Spinal cord (tissue), 10 donors: Measurements from ENCODE around the gene NAV2. TPM values are rescaled to one million over a fixed set of nuclear protein-coding genes. Genes with fewer than 3 reads are reported as not detected.

Experiments used
- DNase-seq, 6 donors: peaks; one replicate each; pipeline versions ENCODE4 v3.0.0 to v3.0.0-alpha.2; 2013 to 2015; ENCODE audit warnings: low spot score in 6 of 6, low read depth in 4 of 6
- H3K27ac ChIP-seq: one replicate; pipeline ENCODE4 v1.5.1; 2013; ENCODE audit warnings: low read depth, low read length, control low read depth
- H3K27me3 ChIP-seq: one replicate; pipeline ENCODE4 v1.6.1; 2013; ENCODE audit warnings: low read length; ENCODE audit not compliant: control insufficient read depth, insufficient read depth
- H3K36me3 ChIP-seq: one replicate; pipeline ENCODE4 v1.6.1; 2013; ENCODE audit warnings: low read length; ENCODE audit not compliant: control insufficient read depth, insufficient read depth
- H3K4me1 ChIP-seq: one replicate; pipeline ENCODE4 v1.6.1; 2013; ENCODE audit warnings: low read length; ENCODE audit not compliant: control insufficient read depth, insufficient read depth
- H3K4me3 ChIP-seq: one replicate; pipeline ENCODE4 v1.5.1; 2013; ENCODE audit warnings: low read depth, low read length, control low read depth
- H3K9me3 ChIP-seq: one replicate; pipeline ENCODE4 v1.6.1; 2013; ENCODE audit warnings: low read length; ENCODE audit not compliant: control insufficient read depth, insufficient read depth
- WGBS: methylation state at CpG from one replicate; pipeline ENCODE4 v1.1.5; 2013; ENCODE audit warnings: missing lambda C conversion rate; ENCODE audit not compliant: insufficient coverage; 5-methylcytosine and 5-hydroxymethylcytosine counted together
- polyA plus RNA-seq, 2 donors: library from polyadenylated mRNA; unstranded; fragments of 120-200 nt; gene quantifications; one replicate each; pipeline ENCODE4 v1.2.1, GENCODE V29; 2013; ENCODE audit not compliant: insufficient read length in 2 of 2
- total RNA-seq, 2 donors: library from RNA; depleted of rRNA in 1 of 2; stranded (reverse); fragments of 120-200 nt in 1 of 2; fragments of >200 nt in 1 of 2; gene quantifications; one replicate each; pipeline versions ENCODE4 v1.2.3 to v1.2.4, GENCODE V29; 2013 to 2014
- donor health status: healthy.

The NAV2 gene
- total and polyA plus RNA-seq, 4 donors, result 23.4 to 50.1 (median 30.4) TPM

- Histone ChIP-seq H3K27ac (no peak overlapping the region), H3K36me3 (no peaks in the 10 kb centered on the region), H3K4me1 (peaks cover 39% of the 10 kb centered on the region), H3K4me3 (no peak overlapping the region), H3K9me3 (no peaks in the 10 kb centered on the region), H3K27me3 (no peaks in the 10 kb centered on the region)
- 95% methylated on average over 2 of the region's 3 CpGs for WGBS
- no peak for DNase-seq
Measured at GRCh38 chr11:19674836-19675235, 37.8 kb upstream of the NAV2 start.

- 95% methylated on average over 2 of the region's 5 CpGs for WGBS
- Histone ChIP-seq H3K9me3 (no peaks in the 10 kb centered on the region), H3K36me3 (no peaks in the 10 kb centered on the region), H3K4me1 (peaks cover 39% of the 10 kb centered on the region), H3K27ac (no peak overlapping the region), H3K27me3 (no peaks in the 10 kb centered on the region), H3K4me3 (no peak overlapping the region)
- DNase-seq, result no peak
Measured at GRCh38 chr11:19675397-19675796, 37.2 kb upstream of the NAV2 start.

- H3K27me3 ChIP-seq, result no peaks in the 10 kb centered on the region
- no peaks in the 10 kb centered on the region for H3K9me3 ChIP-seq
- H3K36me3 ChIP-seq, result no peaks in the 10 kb centered on the region
- WGBS, result 63% methylated on average over 13 of the region's 15 CpGs
- peaks cover 35% of the 10 kb centered on the region for H3K4me1 ChIP-seq
- peak in 2 of 6 donors; percentile 56 to 69 for DNase-seq
- no peak overlapping the region for H3K4me3 ChIP-seq
- peak overlapping the region; percentile 33 for H3K27ac ChIP-seq
Measured at GRCh38 chr11:19676475-19677380, 35.9 kb upstream of the NAV2 start.

GRCh38 chr11:19677381-19678080 lies 35.1 kb upstream of the NAV2 start:
- H3K4me3 ChIP-seq, result no peak overlapping the region
- no peak for DNase-seq
- H3K4me1 ChIP-seq, result peaks cover 35% of the 10 kb centered on the region
- H3K9me3 ChIP-seq, result no peaks in the 10 kb centered on the region
- WGBS, result 51% methylated on average over 5 of the region's 8 CpGs
- H3K27me3 ChIP-seq, result no peaks in the 10 kb centered on the region
- H3K36me3 ChIP-seq, result no peaks in the 10 kb centered on the region
- H3K27ac ChIP-seq, result no peak overlapping the region

- peak; percentile 42 to 89 (median 66) for DNase-seq
- Histone ChIP-seq H3K9me3 (no peaks in the 10 kb centered on the region), H3K27ac (peak overlapping the region; percentile 29), H3K27me3 (no peaks in the 10 kb centered on the region), H3K36me3 (no peaks in the 10 kb centered on the region), H3K4me3 (no peak overlapping the region), H3K4me1 (peaks cover 29% of the 10 kb centered on the region)
- 39% methylated on average over 4 of the region's 12 CpGs for WGBS
Measured at GRCh38 chr11:19679952-19680828, 32.4 kb upstream of the NAV2 start.

GRCh38 chr11:19680829-19681368 lies 31.7 kb upstream of the NAV2 start:
- H3K9me3 ChIP-seq, result no peaks in the 10 kb centered on the region
- H3K27ac ChIP-seq, result no peak overlapping the region
- WGBS, result no CpG with 5 or more reads among the region's 4 CpGs
- no peak for DNase-seq
- no peak overlapping the region for H3K4me3 ChIP-seq
- no peaks in the 10 kb centered on the region for H3K27me3 ChIP-seq
- H3K36me3 ChIP-seq, result no peaks in the 10 kb centered on the region
- peaks cover 29% of the 10 kb centered on the region for H3K4me1 ChIP-seq

GRCh38 chr11:19683141-19683805 lies 29.4 kb upstream of the NAV2 start:
- Histone ChIP-seq H3K9me3 (no peaks in the 10 kb centered on the region), H3K27me3 (no peaks in the 10 kb centered on the region), H3K4me1 (peaks cover 13% of the 10 kb centered on the region), H3K36me3 (no peaks in the 10 kb centered on the region), H3K4me3 (no peak overlapping the region), H3K27ac (no peak overlapping the region)
- 80% methylated on average over 5 of the region's 5 CpGs for WGBS
- no peak for DNase-seq

GRCh38 chr11:19683862-19684491 lies 28.7 kb upstream of the NAV2 start:
- no peak overlapping the region for H3K4me3 ChIP-seq

More at GRCh38 chr11:19683862-19684491, 28.7 kb upstream of the NAV2 start:
- WGBS, result no CpG with 5 or more reads among the region's 2 CpGs
- Histone ChIP-seq H3K36me3 (no peaks in the 10 kb centered on the region), H3K4me1 (peaks cover 13% of the 10 kb centered on the region), H3K27me3 (no peaks in the 10 kb centered on the region), H3K9me3 (no peaks in the 10 kb centered on the region), H3K27ac (no peak overlapping the region)
- DNase-seq, result no peak
